Fibroblast of skin of left biceps (primary cell): Measurements from ENCODE around the gene MARCHF3.
"Not testable (repeated sequence)": the region's sequence is repeated elsewhere in the genome, so short reads cannot be mapped to it uniquely, and the experiment has no call there.

Source experiments
- DNase-seq, 2 experiments: peaks; one replicate each; pipeline ENCODE4 v3.0.0-alpha.2; 2013; ENCODE audit warnings: low read depth in 2 of 2

Gene MARCHF3

DNA sequence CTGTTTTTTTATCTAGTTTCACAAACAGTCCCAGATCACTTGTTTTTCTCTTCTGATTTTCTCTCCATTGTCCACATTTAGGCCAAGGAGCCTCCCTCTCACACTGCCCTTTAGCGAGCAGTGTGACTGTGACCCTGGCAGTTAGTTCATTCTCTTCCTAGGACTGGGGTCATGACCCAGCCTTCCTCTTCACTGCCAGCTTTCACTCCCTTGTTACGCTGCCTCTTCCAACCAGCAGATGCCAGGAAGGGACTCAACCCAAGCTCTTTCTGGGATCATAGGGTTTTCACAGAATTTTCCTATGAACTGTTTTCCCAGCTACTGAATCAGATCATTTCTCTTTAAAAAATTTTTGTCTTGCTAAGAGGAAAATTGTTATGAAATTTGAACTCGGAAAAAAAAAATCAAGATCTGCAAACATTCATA lies 182.5 kb downstream of the MARCHF3 start:
- no peak for DNase-seq

DNA sequence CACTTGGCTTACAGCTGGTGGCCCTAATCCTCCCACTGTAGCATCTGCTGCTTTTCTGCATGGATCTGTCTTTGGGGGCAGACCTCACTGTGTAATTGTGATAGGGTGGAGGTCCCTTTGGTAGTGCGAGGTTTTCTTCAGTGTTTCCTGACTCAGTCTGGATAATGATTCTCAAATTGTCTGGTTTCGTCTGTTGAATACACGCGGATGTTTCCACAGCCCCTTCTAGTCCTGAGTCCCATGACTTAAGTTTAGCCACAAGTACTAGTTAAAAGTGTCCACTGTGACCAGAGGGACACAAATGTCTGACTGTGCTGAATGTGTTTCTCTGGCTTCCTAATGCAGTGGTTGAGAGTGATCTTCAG lies 182.9 kb downstream of the MARCHF3 start:
- DNase-seq, result no peak

DNA sequence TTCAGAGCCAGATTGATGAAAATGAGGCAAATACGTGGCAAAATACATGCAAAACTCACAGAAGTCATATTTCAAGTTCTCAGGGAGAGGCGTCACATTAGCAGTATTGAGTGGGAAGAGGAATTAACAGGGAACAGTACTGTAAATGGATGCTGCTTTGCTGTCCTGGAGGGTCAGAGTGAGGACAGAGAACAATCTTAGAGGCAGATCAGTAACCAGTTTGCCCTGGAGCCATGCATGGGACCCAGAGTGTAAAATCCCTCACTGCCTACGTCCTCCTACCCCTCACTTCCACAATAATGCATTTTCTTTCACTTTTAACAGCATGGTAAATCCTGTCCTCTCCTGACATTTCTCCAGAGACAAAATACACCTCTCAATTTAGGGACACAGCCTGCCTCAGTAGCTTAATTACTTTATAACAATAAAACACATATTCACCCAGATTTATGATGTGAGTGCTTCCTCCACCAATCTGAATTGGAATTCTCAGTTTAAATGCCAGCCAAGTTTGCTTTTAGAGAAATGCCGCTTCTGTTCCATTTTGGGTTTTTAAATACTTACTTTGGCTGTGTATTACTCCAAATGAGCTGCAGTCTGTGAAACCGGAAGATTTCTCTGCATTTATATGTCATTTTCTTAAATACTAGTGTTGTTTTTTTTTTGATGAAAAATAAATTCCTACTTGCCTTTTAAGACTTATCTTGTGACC lies 183.5 kb downstream of the MARCHF3 start:
- DNase-seq, result no peak

DNA sequence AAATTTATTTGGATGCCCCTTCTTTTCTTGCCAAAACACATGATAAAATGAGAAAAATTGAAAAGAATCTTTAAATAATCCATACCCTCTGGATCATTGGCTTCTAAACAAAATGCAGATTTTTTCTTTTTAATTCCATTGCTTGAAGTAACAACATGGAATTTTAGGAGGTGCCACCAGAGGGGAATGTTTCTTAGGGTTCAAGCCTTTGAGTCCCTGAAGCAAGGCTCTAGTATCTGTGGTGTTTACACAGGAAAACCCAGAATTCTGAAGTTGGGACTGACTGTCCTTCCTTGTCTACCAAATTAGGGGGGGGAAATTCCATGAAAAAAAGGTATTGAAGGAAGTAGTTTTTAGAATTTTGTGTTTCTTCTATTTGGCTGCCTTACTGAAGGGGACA lies 184.0 kb downstream of the MARCHF3 start:
- DNase-seq, result peak in 1 of 2 experiments; percentile 4

DNA sequence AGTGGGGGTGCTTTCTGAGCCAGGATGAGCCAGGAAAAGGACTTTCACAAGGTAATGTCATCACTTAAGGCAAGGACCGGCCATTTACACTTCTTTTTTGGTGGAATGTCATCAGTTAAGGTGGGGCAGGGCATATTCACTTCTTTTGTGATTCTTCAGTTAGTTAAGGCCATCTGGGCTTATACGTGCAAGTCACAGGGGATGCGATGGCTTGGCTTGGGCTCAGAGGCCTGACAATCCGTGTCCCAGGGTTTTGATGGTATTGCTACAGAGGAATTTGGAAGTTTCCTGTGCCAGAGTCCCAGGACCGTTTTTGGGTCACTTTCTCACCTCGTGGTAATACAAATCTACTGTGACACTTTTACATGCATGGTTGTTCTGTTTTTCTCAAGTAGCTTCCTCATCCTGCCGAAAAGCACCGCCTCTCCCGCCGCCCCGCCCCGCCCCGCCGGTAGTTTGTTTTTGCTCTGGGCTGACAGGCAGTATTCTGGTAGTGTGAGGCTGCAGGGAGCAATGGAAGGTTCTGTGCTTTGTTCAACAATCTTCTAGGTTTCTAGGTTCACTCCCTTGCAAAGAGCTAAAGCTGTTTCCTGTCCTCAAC lies 184.8 kb downstream of the MARCHF3 start:
- DNase-seq, result not testable (repeated sequence)

DNA sequence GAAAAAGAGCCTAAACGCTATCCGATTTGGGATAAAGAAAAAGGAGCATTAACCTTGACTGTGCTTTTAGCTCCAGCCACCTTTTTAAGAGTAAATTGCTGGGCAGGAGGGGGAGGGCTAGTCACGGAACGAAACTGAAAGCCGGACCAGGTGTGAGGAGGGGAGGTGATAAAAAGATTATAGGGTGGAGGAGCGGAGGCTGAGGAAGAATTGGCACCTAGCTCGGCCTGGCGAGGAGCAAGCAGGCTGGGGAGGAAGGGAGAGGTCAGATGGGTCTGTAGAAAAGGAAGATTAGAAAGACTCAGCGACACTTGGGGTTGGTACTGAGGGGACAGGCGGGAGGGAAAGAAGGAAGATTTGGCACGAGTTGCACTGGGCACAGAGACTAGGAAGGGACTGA lies 187.0 kb downstream of the MARCHF3 start:
- DNase-seq, result not testable (repeated sequence)

DNA sequence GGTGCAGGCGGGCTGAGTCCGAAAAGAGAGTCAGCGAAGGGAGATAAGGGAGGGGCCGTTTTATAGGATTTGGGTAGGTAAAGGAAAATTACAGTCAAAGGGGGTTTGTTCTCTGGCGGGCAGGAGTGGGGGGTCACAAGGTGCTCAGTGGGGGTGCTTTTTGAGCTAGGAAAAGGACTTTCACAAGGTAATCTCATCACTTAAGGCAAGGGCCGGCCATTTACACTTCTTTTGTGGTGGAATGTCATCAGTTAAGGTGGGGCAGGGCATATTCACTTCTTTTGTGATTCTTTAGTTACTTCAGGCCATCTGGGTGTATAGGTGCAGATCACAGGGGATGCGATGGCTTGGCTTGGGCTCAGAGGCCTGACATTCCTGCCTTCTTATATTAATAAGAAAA lies 191.0 kb downstream of the MARCHF3 start:
- not testable (repeated sequence) for DNase-seq

DNA sequence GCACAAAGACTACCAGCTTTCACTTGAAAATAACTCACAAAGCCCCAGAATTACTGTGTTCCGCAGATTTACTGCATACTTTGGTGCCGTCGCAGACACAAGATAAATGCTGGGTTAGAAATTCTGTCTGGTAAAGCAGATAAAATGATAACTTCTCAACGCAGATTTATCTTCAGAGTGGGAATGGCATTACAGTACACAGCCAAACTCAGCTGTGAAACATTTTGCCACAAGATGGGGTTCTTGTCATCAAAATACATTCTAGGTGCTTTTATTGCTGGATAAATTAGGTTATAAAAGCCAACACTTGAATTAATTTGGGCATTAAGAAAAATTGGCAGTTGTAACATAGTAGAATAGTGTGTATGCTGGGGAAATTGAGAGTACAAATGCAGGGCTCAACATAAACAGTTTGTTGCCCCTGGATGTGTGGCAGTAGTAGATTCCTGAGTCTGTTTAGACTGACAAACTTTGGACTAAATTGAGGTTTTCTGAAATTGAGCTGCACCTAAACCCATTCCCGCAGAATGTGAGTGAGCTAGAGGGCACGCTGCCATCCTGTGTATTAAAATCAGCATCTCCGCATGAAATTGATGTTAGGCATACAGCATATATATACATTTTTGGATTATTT lies 192.3 kb downstream of the MARCHF3 start:
- no peak for DNase-seq

DNA sequence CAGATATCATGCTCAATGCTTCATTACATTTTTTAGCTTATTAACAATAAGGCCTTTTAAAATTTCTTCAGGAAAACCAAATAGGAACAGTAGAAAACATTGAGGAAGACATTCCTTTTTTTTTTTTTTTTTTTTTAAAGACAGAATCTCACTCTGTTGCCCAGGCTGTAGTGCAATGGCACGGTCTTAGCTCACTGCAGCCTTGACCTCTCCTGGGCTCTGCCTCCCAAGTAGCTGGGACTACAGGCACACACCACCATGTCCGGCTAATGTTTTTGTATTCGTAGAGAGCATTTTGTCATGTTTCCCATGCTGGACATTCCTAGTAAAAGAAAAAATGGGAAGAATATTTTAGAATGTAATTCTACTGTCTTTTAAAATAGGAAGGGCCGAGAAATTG lies 193.1 kb downstream of the MARCHF3 start:
- DNase-seq, result no peak

DNA sequence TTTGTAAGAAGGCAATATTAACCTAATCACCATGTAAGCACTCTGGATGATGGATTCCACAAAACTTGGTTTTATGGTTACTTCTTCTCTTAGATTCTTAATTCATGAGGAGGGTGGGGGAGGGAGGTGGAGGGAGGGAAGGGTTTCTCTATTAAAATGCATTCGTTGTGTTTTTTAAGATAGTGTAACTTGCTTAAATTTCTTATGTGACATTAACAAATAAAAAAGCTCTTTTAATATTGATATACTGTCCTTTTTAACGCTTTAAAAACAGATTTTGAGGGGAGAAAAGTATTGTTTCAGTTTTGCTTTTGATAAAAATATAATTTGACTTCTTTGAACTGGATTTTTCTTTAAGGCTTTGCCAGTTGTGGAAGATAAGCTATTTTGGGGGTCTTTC lies 193.6 kb downstream of the MARCHF3 start:
- no peak for DNase-seq

DNA sequence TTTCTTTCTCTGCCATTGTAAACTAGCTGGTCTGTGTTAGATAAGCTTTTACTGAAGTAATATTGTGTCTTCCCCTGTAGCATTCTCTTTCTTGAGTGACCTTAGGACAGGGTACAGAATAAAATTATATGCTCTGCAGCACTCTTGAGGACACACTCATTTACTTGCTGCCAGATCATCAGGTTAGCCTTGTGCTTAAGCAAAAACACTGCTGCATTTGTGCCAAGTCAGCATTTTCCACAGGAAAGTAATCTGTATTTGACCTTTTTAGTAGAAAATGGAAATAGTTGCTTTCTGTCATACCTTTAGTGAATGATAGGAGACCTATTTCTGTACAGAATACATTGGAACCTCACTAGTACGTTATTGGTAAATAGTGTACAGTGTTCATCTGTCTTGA lies 199.2 kb downstream of the MARCHF3 start:
- DNase-seq, result no peak

DNA sequence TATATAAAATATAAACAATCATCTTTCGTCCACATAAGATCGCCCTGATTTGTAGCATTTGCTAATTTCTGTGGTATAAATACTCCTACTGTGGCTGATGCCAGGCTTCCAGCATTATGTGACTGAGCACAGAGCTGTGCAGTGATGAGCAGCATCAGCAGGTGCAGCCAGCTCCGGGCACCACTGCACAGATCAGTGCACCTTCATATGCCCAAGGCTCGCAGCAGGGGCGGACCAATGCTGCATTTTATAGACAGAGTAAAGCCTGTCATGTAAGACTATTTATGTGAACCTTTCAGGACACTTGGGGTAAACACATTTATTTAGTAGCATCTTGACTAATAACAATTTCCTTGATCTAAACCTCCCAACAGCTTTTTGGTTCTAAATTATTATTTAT lies 200.3 kb downstream of the MARCHF3 start:
- no peak for DNase-seq

DNA sequence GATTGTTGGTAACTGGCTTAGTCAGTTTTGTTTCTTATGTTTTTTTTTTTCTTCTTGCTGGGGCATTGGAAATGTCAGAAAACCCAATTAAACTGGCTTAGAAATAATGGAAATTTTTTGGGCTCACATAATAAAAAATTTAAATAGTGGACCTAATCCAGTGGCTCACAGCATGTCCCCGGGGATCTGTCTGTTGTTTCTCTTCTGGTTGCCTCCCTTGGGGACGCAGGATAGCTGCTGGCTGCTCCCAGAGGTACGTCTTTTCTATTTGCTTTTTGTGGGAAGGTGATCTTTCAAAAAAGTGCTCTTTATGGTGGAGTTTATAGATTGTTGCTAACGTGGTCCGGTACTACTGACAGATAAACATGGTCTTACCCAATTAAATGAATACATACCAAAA lies 201.3 kb downstream of the MARCHF3 start:
- DNase-seq, result no peak

DNA sequence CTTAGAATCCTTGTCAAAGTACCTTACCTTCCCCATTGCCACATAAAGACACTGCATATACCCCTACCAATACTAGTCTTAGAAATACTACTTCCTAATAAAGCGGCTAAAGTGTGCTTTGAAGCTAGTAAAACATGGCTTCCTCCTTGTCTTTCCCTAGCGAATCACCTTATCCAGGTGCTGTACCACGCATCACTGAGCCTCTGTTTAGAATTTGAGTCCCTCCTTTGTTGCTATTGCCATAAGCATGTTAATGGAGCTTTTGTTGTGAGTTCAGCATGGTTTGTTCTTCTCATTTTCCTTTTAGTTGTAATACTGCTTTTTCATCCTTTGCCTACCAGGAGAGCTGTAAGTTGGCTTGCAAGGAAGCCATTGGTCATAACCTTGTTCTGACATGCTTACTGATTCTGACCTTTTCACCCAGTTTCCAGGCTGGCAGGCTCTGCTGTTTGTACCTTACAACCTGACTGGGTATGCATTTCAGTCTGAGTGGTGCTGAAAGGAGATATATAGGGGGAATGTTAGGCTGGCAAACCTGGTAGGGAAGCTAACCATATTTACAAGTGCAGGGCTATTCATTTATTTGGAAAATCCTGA lies 203.6 kb downstream of the MARCHF3 start:
- DNase-seq, result no peak

DNA sequence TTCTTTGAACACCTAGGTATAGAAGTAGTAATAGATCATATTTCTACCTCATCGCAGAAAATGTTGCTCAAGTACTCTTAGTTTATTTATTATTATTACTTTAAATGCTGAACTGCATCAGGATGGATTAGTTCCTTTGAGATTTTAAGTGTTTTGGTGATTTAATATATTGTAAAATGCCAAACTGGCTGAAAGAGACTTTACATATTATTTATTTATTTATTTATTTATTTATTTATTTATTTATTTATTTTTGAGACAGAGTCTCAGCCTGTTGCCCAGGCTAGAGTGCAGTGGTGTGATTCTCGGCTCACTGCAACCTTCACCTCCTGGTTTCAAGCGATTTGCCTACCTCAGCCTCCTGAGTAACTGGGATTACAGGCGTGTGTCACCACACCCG lies 211.1 kb downstream of the MARCHF3 start:
- no peak for DNase-seq

DNA sequence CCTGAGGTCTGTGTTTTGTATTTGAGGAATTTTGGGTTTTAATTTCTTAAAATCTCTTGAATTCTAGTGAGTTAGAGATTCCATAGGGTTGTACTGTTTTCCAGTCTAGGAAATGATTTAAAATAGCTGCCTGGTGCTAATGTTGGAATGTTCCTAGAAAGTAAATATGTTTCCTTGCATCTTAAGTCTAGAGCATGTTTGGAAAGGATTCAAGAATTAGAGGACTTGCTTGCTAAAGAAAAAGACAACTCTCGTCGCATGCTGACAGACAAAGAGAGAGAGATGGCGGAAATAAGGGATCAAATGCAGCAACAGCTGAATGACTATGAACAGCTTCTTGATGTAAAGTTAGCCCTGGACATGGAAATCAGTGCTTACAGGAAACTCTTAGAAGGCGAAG lies 211.6 kb downstream of the MARCHF3 start:
- no peak for DNase-seq
